Measurements from ENCODE around the gene NADSYN1.

Gene NADSYN1

DNA sequence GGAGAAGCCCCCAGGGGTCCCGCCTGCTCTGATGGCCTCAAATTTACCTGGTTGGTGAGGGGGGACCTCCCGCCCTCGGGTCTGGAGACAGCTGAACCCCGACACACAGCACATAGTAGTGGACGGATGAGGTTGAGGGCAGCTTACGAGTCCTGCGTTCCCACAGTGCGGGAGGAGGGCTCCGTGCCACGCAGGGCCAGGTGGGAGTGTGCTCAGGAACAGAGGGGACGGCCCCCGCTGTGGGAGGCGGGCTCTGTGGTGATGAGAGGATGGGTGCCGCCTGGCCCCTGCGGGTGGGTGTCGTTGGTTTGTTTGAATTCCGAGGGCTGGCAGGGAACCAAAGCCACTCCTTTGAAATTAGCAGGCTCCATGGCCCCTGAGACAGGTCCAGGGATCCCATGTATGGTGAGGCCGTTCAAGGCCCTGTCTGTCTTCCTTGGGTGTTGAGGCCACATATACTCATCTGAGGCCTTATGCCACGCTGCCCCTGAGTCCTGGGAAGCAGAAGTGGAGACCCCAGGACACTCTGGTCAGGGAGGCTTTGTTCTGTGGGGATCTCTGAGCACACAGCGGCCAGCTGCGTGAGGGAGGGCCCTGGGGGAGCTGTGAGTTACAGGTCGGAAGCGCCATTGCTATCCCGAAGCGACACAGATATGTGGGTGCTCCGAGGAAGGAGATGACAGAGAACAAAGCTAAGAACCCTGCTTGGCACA, 21.9 kb downstream of the NADSYN1 start:
- DNase-seq = no peak

DNA sequence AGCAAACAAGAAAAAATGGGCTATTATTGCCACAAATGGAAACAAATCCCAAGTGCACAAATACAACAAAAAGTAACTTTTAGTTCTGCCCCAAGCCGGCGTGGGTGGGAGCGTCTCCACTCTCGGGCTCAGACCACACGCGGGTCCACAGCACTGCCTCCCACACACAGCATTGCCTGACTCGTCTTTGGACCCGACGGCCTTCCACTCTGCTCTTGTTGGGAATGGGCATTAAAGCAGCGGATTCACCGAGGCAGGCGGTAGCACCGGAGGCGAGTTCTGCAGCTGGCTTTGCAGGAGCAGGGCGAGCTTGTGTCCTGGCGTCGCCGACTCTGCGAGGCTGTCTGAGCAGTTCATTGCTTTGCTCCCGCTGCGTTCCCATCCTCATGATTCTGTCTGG, 23.0 kb downstream of the NADSYN1 start:
- DNase-seq = no peak

DNA sequence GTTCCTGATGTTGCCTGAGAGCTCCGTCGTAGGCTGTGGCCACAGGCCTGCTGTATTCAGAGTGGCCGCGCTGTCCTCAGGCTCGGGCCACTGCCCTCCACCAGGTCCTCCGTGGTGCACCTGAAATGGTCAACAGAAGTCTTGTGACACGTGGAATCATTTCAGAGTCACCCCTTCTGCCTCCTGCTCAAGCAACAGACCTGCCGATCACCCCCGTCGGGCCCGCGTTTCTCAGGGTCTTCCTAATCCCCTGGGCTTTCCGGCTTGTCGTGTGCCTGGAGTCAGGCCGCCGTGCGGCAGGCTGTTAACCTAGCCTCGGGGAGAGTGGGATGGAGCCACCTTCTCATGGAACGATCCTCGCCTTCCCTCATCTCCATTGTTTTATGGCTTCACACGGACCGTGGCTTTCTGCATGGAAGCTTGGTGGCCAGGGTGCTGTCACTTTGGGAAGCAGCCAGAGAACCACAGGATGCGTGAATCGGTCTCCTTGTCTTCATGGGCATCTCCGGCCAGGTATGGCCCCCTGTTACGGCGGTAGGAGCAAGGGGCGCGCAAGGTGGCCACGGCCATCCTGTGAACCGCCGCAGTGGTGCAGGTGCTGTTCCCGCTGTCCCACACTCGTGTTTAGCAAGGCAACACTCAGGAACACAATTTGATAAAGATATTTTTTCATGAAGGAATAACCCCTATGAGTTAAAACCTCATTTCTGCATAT, 24.1 kb downstream of the NADSYN1 start:
- no peak for DNase-seq

DNA sequence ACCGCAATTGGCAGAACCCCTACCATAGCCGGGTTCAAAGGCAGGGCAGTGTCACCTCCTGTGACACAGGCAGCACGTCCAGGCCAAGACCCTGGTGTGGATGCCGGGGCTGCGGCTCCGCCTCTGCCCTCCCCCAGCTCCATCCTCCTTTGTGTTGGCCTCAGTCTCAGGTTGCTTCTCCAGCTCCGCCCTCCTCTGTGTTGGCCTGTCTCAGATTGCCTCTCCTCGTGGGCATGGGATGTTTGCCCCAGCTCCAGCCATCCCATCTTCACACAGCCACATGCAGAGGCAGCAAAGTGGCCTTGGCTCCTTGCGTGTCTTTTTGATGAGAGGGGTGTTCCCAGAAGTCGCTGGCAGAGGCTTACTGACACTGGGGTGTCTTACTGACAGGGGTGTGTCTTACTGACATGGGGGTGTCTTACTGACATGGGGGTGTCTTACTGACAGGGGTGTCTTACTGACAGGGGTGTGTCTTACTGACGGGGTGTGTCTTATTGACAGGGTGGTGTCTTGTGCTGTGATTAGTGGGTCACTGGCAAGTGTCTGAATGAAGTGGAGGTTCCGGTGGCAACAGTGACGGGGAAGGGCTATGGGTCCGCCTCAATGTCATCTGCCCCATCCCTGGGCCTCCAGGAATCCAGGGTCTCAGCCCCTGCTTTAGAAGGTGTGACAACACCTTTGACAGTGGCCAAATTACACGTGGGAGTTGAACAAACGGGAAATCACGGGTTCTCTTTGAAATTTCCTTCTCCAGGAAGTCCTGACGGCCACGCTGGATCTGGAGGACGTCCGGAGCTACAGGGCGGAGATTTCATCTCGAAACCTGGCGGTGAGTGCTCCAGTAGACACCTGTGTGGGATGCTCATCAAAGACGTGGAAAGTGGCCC, 24.9 kb downstream of the NADSYN1 start:
- no peak for DNase-seq

DNA sequence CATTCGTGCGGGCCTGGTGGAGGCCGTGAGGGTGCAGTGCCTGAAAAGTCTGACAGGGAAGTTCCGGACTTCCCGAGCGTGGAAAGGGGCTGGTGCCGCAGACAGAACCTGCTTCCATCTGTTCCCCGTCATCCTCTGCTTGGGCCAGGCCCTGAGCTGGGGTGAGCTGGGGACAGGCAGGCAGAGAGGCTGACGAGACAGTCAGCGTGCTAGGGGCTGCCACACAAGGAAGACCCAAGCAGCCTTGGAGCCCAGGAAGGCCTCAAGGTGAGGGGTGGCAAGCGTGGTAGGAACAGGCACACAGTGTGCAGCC, 25.5 kb downstream of the NADSYN1 start:
- no peak for DNase-seq

DNA sequence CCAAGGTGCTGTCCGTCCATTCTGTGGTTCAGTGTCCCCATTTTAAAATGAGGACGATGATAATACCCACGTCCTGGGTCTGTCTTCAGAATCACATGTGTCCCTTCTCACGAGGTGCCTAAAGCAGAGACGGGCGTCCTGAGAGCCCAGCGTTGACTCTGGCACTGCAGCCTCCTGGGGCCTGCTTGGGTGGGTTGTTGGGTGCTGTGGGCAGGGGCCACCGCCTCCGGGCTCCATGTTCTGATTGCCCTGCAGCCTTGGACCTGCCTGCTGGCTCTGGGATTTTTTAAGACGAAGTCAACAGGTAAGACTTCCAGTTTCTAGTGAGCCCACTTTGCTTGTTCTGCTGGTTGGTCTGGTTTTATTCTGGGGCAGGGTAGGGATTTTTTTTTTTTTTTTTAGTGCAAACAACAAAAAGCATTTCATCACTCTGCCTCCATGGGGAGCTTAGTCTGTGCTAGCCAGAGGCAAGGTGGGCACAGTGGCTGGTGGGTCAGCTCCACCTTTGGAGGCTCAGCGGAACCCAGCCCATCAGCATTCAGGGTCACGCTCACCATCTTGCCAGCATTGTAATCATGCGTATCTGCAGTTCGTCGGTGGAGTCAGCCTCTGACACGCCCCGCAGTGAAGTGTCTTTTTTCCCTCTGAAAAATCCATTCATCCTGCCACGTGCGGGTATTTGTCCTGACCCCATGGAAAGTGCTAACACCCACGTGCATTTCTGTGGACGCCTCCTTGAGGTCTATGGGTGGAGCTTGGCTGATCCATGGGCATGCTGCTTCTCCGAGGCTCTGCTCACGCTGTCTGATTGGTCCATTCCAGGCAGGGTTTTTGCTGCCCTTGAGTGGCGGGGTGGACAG, 28.3 kb downstream of the NADSYN1 start:
- no peak for DNase-seq

DNA sequence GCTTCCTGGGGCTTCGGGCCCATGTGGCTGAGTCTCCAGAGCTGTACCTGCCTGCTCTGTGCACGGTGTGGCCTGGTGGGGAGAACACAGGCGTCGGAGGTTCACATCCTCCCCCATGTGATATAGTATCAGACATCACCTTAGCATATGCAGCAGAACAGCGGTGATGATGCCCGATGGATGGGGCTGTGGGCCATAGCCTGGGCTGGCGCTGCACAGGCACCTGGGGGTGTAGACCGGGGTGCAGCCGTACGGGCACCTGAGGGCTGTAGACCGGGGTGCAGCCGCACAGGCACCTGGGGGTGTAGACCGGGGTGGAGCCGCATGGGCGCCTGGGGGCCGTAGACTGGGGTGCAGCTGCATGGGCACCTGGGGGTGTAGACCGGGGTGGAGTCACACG, 29.2 kb downstream of the NADSYN1 start:
- no peak for DNase-seq

DNA sequence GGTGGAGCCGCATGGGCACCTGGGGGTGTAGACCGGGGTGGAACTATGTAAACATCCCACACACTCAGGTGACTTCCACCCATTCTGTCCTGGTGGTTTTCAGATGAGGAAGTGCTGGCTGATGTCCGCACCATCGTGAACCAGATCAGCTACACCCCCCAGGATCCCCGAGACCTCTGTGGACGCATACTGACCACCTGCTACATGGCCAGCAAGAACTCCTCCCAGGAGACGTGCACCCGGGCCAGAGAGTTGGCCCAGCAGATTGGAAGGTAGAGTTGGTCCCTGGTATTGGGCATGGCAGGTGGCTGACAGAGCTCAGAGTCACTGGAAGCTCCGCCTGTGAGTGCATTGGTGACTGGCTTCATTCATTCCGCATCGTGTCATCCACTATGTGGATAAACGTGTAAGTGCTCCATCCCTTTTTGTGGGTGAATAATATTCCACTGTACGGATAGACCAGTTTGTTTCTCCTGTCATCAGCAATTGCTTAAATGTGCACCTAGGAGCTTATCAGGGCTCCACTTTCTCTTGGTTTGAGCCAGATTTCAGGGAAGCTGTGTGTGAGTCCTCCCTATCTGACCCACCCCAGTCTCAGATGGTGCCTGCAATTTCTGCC, 29.9 kb downstream of the NADSYN1 start:
- no peak for DNase-seq

DNA sequence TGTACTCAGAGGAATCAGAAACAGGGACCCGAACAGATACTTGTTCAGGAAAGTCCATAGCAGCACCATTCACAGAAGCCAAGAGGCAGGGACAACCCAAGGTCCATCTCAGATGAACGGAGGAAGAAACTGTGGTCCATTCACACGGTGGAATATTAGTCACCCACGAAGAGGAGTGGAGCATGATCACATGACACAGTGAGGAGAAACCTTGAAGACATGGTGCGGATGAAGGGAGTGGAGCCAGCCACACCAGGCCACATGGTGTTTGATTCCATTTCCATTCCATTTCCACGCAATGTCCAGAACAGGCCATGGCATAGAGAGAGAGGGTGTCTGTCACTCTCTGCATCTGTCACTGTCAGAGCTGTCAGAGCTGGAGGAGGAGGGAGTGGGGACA, 30.7 kb downstream of the NADSYN1 start:
- DNase-seq = no peak

DNA sequence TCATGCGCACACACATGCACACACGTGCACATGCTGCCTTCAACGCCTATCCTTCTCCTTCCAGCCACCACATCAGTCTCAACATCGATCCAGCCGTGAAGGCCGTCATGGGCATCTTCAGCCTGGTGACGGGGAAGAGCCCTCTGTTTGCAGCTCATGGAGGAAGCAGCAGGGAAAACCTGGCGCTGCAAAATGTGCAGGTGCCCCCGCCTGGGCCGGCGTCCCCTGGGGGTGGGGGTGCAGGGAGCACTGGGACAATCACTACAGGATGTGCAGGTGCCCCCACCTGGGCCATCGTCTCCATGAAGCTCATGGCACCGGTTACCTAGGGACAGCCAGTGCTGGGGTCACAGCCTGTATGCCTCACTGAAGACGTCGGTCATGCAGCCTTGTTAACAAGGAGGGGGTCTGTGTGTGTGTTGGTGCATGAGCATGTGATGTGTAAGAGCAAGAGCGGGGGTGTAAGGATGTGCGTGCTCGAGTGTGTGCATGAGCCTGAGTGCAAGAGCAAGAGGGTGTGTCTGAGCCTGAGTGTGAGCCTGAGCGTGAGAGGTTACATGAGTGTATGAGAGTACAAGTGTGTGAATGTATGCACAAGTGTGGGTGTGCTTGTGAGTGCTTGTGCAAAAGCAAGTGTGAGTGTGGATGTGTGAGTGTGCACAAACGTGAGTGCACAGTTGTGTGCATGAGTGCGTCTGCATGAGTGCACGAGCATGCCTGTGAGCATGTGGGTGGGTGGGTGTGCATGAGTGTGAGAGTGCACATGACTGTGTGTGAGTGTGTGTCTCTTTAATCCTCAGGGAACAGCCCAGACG, 31.5 kb downstream of the NADSYN1 start:
- no peak for DNase-seq

DNA sequence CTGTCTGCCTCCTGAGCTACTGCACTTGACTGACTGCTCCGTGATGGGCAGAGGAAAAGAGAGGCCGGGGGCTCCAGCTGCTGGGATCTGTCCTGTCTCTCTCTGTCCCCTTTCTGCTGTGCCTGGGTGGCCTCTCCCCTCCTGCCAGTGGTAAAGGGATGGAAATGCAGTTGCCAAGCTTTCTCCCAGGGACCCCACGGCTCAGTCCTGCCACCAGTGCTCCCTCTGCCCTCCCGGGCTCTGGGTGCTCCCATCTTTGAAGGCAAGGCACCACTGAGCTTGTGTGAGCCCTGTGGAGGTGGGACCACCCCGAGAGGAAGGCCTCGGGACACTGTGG, 32.0 kb downstream of the NADSYN1 start:
- no peak for DNase-seq

DNA sequence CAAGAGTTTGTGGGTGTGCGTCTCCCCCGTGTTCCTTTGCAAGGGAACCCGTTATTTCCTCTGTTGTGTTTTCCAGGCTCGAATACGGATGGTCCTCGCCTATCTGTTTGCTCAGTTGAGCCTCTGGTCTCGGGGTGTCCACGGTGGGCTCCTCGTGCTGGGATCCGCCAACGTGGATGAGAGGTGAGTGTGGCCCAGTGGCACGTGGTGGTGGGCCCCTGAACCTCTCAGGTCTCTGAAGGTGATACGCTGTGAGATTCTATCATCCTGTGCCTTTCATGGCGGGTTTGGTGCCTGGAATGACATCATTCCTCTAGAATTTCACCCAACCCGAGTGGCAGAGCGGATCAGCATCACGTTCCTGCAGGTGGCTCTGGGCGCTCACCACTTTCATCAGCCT, 32.5 kb downstream of the NADSYN1 start:
- no peak for DNase-seq

DNA sequence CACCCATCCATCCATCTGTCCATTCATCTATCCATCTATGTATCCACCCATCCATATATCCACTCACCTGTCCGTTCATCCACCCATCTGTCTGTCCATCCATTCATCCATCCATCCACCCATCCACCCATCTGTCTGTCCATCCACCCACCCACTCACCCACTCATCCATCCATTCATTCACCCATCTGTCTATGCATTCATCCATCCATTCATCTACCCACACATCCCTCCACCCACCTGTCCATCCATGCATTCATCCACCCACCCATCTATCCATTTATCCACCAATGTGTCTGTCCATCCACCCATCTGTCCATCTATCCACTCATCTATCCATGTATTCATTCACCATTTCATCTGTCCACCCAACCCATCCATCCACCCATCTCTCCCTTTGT, 33.3 kb downstream of the NADSYN1 start:
- DNase-seq = no peak

DNA sequence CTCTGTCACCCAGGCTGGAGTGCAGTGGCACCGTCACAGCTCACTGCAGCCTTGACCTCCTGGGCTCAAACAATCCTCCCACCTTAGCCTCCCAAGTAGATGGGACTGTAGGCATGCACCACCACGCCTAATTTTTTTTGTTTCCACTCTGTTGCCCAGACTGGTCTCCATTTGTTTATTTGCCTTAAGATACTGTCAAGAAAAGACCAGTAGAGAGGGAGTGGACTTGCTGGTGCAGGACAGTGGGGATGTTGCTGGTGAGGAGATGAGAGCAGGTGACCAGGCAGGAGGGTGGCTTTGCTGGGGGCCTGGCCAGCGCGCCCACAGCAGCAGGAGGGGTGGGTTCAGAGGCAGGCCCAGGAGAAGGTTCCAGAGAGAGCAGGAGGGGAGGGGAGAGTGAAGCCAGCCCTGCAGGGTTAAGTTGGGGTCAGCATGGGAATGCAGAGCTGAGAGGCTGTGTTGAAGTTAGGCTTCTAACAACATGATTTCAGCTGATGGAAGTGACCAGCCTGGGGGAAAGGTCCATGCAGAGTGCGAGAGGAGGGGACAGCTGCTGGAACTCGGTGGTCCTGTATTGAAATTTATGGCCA, 35.8 kb downstream of the NADSYN1 start:
- DNase-seq = no peak

DNA sequence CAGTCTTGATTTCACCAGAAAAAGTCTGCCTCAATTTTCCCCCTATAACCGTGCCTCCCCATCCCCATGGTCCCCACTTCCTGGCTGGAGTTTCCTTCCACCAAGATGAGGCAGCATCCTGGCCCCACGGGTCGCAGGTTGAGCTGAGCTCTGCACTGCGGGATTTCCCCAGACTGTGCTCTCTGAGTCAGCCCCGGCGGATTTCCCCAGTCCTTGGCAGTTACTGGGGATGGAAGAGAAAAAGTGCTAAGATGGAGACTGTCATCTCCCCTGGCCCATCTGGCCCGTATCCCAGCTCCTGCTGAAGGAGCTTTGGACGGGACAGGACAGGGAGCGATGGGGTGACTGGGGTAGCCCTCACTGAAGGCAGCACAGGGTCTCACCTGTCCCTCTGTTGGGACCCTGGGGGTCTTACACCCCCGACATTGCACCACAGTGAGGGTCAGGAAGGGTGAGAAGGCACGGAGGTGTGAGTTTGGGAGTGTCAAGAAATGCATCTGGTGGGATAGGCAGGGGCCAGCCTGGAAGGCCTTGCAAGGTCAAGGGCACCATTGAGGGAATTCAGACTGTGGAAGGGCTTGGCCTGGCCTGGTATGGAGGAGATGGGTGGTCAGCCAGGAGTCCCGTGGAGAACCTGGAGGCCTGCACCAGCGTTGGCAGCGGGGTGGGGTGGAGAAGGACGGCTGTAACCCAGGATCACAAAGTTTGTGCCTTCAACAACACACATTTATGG, 36.5 kb downstream of the NADSYN1 start:
- no peak for DNase-seq

DNA sequence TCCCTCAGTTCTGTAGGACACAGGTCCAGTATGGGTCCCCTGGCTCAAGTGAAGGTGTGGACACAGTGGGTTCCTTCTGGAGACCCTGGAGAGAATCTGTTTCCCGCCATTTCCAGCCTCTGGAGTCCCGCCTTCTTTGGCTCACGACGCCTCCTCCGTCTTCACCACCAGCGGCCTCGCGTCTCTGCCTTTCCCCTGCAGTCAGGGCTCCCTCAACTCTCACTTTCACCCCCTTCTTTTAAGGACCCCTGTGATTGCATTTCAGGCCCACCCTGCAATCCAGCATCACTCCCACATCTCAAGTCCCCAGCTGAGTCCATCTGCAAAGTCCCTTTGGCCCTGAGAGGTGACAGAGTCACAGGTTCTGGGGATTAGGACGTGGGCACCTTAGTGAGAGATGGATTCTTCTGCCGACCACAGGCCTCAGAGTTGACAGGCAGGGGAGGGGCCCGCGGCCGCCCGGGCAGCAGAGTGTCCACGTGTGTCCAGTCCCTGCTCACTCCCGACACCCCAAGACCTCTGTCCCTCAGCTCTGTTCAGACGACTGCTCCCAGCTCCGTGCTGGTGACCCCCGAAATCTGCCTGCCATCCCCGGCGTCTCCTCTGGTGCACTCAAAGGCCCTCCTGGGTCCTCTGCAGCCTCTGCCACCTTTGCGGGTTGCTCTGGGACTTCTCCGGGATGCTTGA, 37.2 kb downstream of the NADSYN1 start:
- DNase-seq = no peak

DNA sequence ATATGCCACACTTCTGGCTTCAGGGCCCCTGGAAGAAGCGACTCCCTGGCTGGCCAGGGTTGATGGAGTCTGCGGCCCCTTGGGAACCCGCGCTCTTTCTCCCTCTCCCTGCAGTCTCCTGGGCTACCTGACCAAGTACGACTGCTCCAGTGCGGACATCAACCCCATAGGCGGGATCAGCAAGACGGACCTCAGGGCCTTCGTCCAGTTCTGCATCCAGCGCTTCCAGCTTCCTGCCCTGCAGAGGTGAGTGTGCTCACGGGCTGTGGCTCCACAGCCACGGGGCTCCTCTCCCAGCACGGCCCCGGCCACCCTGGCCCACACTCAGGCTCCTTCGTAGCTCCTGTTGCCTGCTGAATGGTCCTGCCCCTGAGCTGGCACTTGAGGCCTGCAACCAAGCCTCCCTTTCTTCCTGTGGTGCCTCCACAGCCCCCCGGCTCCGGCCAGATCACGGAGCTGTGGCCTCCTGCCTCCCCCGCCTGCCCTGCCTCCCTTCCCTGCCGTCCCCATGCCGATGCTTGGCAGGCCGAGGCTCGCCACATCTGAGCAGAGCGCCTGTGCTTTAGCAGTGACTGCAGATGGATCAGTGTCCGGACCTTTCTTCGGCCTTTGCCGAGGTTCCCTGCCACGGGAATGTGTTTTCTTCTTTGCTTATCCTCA, 37.9 kb downstream of the NADSYN1 start:
- no peak for DNase-seq

DNA sequence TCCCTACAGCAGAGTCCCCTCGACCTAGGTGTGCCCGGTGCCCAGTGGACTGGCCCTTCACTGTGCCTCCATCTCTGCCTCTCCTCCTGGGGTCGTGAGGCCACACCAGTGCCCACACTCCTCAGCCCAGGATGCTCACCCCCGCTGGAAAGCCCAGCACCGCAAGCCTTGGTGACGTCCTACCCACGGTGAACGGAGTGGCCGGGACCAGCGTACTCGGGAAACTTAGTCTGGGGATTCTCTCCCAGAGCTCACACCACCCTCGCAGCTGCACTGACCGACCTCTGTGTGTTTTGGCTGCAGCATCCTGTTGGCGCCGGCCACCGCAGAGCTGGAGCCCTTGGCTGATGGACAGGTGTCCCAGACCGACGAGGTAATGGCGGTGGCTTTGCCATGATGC, 38.5 kb downstream of the NADSYN1 start:
- DNase-seq = no peak

DNA sequence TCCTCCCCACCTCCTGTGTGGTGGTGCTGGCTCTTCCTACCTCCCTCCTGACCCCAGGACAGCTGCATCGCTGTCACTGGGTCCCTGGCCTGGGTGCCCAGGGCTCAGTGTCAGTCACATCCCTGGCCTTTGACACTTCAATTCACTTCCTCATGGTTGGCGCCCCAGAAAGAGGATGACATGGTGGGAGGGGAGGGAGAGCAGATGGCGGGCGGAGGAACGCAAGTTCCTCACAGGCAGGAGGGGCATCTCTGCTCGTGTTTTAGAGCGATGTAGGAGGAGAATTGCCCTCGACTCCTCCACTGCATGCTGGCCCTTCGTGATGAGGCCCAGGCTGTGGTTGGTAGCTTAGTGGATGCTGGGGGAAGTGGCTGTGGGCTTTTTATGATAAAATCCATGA, 38.9 kb downstream of the NADSYN1 start:
- no peak for DNase-seq
